22Rv1 (cell line): ENCODE results near the gene DNAH3.
"Not testable (repeated sequence)": the region's sequence is repeated elsewhere in the genome, so short reads cannot be mapped to it uniquely, and the experiment has no call there.

Experiments
- H3K27ac ChIP-seq: fragments of 450-650 bp; 2 replicates; pipeline ENCODE4 v1.5.1; 2017
- CTCF ChIP-seq: fragments of 450-650 bp; IDR thresholded peaks from 2 replicates; pipeline ENCODE4 v1.5.1; 2017; ENCODE audit warnings: mild to moderate bottlenecking
- ZFX ChIP-seq: fragments of 450-650 bp; IDR thresholded peaks from 2 replicates; pipeline ENCODE4 v1.6.1; 2017; ENCODE audit warnings: antibody characterized with exemption, borderline replicate concordance

DNAH3 gene

GRCh38 chr16:21160276-21160675 lies 9.6 kb upstream of the DNAH3 start:
- TF ChIP-seq ZFX (no peak), CTCF (no peak)
- H3K27ac ChIP-seq = no peak overlapping the region

- TF ChIP-seq CTCF = no peak
- TF ChIP-seq ZFX = no peak
- H3K27ac ChIP-seq = no peak overlapping the region
These were observed 8.8 kb upstream of the DNAH3 start for GRCh38 chr16:21159281-21159951.

- TF ChIP-seq ZFX (no peak), CTCF (0 out of 2 replicates have a peak, but pooled peaks have one; percentile 12)
- H3K27ac ChIP-seq = peak within 1 kb of the TSS; percentile 73
These were observed 7.8 kb upstream of the DNAH3 start, which contains the start of gene LDAF1 for GRCh38 chr16:21158208-21159110. LDAF1 (plus strand) TSS chr16:21158674; CDS start chr16:21161183, 2,509 bp downstream.

- peak overlapping the region; percentile 73 for H3K27ac ChIP-seq
- no peak for TF ChIP-seq CTCF
- no peak for TF ChIP-seq ZFX
These were observed 7.0 kb upstream of the DNAH3 start for GRCh38 chr16:21157632-21158031.

- TF ChIP-seq CTCF (peak; percentile 75), ZFX (no peak)
- H3K27ac ChIP-seq = no peak overlapping the region
These were observed 6.3 kb upstream of the DNAH3 start for GRCh38 chr16:21156767-21157467.

- not testable (repeated sequence) for H3K27ac ChIP-seq
These were observed 5.4 kb upstream of the DNAH3 start for GRCh38 chr16:21156011-21156410.

- not testable (repeated sequence) for H3K27ac ChIP-seq
These were observed 2.6 kb upstream of the DNAH3 start for GRCh38 chr16:21153124-21153729.

GRCh38 chr16:21152160-21153030 lies 1.7 kb upstream of the DNAH3 start:
- not testable (repeated sequence) for H3K27ac ChIP-seq
